Stimulated activated CD8-positive, alpha-beta memory T cell treated with anti-CD3 and anti-CD28 coated beads, Interleukin-4, amount 100 ng/mL, for 1 hour (primary cell): Measurements from ENCODE around the gene MACROD1.
A peak's percentile ranks its signal among the peaks of the same experiment; 100 is the strongest.
"Not testable (repeated sequence)": the region's sequence is repeated elsewhere in the genome, so short reads cannot be mapped to it uniquely, and the experiment has no call there.

Experiments
- DNase-seq, 2 donors: peaks; one replicate each; pipeline ENCODE4 v3.0.0-alpha.2; 2020; ENCODE audit warnings: low read depth in 2 of 2, low spot score in 1 of 2

The MACROD1 gene

GRCh38 chr11:64185693-64186491 is 20.0 kb upstream of the MACROD1 start, which contains the start of gene STIP1:
STIP1 (plus strand) TSS chr11:64186171; CDS start chr11:64186262, 91 bp downstream.
- peak; percentile 95 to 97 for DNase-seq

GRCh38 chr11:64185175-64185692 is 19.3 kb upstream of the MACROD1 start:
- no peak for DNase-seq

- DNase-seq: no peak
Observed at GRCh38 chr11:64183890-64184289, 18.0 kb upstream of the MACROD1 start.

DNA sequence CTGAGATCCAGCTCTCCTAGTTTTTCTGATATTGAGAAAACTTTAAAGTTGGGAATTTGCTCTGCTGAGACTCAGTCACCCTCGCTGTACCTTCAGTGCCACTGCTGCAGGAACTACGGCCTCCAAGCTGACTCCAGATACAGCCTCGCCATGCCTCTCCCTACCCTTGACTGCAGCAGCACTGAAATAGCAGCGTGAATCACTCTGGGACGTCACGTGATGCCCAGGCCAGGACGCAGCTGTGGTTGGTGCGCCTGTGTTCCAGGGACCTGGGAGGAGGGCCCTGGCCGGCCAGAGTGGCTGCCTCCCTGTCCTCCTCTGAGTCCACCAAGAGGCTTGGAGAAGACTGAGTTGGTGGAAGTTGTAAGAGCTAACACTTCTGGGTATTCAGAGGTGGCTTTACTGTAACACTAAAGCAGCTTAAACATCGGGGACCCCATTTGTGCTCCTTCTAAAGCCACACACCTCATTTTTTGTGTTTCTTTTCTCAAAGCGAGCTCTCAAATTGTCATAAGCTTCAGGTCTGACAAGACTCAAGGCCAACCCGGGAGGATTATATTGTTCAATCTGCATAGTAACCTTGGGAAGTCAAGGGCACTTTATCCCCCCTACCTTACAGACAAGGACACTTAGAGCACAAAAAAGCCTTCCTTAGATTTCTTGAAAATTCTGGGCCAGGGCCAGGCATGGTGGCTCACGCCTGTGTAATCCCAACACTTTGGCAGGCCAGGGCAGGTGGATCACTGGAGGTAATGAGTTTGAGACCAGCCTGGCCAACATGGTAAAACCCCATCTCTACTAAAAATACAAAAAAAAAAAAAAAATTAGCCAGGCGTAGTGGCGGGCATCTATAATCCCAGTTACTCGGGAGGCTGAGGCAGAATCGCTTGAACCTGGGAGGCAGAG is 15.8 kb upstream of the MACROD1 start:
- no peak for DNase-seq

DNA sequence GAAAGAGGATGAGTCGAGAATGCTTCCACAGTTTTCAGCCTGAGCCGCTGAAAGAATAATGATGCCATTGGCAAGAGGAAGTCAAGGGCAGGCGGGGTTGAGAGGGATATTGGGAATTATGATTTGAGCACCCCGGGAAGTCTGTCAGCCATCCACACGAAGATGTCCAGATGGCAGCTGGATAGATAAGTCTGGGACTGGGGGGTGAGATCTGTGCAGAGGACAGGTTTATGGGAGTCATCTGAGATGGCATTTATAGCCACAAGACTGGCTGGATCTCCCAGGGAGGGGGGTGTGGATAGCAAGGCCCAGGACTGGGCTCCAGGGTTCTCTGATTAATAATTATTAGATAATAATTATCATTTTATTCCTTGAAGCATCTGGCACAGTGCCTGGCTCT is 15.0 kb upstream of the MACROD1 start:
- no peak for DNase-seq

DNA sequence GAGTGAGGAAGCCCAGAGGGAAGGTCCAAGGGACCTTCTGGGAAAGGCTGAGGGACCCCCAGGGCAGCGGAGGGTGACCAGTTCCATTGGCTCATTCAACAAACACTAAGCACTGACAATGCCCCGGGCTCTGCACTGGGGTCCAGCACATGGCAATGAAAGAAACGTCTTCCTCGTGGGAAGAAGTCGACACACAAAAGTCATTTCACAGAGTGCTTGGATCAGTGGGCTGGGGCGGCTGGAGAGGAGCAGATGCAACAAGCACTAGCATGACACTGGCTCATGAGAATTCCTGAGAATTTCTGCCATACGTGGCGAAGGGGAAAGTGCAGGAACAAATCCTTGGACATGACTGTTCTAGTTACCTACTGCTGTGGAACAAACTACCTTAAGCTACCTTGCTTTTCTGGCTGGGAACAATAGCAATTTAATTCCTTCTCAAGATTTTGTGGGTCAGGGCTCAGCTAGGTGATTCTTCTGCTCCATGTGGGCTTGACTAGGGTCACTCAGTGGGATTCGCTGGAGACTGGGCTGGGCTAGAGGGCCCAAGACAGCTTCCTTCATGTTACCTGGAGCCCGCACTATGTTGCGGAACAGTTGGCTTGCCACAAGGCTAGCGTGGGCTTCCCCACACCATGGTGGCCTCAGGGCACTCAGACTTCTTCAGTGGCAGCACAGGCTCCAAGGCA is 13.2 kb upstream of the MACROD1 start:
- DNase-seq: no peak

DNA sequence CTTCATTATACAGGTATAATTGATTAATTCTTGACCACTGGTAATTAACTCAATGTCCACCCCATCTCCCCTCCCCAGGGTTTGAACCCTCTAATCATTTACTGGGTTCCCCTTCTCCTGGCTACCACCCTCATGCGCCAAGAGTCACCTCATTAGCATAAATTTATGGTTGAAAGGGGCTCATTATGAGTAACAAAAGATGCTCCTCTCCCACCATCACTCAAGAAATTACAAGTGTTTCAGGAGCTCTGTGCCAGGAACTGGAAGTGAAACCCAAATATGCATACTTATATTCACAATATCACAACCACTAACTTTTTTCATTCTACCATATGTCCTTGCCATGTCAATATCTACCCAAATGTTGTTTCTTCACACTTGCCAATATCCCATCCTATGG is 12.3 kb upstream of the MACROD1 start:
- DNase-seq: no peak

DNA sequence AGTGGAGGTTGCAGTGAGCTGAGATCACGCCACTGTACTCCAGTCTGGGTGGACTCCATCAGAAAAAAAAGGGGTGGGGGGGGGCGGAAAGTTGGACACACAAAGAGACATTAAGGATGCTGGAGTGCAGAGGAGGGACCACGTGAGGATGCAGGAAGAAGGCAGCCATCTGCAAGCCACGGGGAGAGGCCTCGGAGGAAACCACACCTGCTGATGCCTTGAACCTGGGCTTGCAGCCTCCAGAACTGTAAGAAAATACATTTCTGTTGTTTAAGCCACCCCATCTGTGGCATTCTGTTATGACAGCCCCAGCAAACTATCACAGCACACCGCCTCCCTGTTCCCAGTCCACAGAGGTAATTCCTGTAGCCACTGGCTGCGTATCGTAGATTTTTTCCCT is 10.8 kb upstream of the MACROD1 start:
- no peak for DNase-seq

GRCh38 chr11:64173616-64174355 is 7.9 kb upstream of the MACROD1 start:
- DNase-seq: no peak

GRCh38 chr11:64170419-64170818 is 4.5 kb upstream of the MACROD1 start:
- DNase-seq: no peak

GRCh38 chr11:64165481-64165841 is 452 bp downstream of the MACROD1 start:
- DNase-seq: no peak

DNA sequence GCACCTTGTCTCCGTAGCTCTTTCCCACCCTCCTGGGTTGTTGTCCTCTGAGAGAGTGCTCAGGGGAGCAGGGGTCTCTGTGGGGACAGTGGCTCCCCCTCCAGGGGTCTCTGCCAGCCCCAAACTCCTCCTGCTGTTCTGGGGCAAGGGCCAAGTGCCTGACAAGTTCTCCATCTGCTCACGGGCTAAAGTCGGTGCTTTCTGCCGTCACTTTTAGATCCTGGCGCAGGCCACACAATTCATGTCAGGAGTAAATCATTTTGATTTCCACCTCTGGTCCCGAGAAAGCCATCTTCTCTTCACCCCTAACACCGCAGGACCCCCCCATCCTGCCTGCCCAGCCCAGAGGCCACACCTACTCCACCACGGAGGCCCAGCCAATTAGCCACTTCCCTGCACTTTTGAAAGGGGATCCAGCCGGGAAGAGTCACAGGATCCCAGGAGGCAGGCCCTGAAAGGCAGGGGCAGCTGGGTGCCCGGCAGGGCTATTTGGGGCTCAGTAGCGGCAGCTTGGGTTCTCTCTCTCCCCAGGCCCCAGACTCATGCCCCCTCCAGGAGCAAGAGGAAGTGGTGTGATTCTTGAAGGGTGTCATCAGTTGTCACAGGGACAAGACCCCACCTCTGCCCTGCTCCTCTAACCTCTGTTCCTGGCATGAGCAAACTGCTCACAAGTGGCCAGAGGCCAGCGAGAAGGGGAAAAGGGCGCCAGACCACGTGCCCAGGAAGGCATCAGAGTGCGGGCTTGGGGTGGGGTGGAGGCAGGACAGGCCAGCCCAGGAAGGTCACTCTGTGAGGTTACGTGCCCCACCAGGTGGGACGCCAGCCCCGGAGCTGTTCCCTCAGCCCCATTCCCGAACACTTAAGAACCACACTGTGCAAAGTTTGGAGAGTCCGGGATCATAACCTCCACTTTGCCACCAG is 1.3 kb downstream of the MACROD1 start:
- DNase-seq: no peak

DNA sequence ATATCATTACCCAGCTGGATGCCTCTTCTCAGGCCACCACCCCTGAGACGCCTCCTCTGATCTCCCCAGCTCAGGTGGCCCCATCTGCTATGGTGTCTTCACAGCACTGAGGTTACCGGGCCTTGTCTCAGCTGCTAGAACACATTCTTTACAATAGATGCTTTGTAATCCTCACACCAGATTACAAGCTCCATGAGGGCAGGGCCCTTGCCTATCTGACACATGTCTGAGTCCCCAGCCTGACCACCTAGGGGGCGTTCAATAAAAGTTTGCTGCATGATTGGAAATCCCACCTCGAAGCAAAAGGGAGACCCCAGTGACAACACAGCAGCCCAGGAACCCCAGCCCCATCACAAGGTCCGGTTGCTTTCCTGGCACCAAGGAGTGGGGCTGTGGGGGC is 2.0 kb downstream of the MACROD1 start:
- no peak for DNase-seq

GRCh38 chr11:64162769-64163168 is 3.1 kb downstream of the MACROD1 start:
- not testable (repeated sequence) for DNase-seq

GRCh38 chr11:64161037-64161436 is 4.9 kb downstream of the MACROD1 start:
- DNase-seq: no peak

- no peak for DNase-seq
Observed at GRCh38 chr11:64157631-64158394, 8.1 kb downstream of the MACROD1 start.

GRCh38 chr11:64156235-64157011 is 9.5 kb downstream of the MACROD1 start:
- DNase-seq: no peak

DNA sequence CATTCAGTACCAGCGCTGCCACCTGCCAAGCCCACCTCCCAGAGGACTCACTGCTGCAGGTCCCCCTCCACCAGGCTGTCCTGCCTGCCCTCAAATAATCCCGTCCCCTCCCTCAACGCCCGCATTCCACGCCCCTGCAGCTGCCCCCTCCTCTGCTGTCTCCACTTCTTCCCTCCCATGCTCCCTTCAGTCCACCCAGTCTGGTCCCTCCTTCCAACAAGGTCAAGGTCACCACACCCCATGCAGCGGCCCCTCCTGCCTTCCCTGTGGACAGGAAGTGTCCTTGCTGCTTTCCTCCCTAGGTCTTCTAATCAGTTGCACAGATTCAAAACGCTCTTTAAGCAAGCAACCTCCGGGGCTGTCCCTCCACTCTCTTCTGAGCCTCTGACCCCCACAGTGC is 12.1 kb downstream of the MACROD1 start:
- no peak for DNase-seq
